Activated CD4-positive, alpha-beta T cell treated with anti-CD3 and anti-CD28 coated beads for 48 hours (primary cell): Measurements from ENCODE around the gene TNP2.
"Not testable (repeated sequence)": the region's sequence is repeated elsewhere in the genome, so short reads cannot be mapped to it uniquely, and the experiment has no call there.

ENCODE experiments used
- DNase-seq: peaks from one replicate; pipeline ENCODE4 v3.0.0-alpha.2; 2020

The TNP2 gene

DNA sequence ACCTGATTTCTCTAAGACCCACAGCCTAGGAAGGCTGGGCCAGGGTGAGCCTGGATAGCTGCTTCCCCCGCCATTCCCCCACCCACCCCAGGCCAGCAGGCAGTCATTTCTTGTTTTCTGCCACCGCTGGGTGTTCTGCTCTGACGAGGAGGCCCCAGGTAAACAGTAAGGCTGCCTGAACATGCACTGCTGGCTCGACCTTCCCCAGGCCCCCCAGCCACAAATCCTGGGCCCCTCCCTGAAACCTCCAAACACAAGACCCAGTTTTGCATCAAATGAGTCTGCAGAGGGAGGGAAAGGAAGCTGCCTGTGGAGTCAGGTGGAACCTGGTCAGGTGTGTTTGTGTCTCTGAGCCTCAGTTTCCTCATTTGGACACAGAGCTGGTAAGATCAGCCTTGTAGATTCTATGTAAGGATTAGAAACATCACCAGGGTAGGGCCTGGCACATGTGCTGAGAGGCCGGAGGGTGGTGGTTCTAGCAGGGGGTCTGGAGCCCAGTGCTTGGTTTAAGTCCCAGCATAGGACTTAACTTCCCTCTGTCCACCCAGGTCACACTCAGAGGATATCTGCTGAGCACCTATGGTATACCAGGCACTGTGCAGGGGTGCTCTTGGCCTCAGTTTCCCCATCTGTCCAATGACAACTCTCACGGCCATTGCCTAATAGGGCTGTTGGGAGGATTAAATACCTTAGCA, 30.9 kb upstream of the TNP2 start:
- no peak for DNase-seq

DNA sequence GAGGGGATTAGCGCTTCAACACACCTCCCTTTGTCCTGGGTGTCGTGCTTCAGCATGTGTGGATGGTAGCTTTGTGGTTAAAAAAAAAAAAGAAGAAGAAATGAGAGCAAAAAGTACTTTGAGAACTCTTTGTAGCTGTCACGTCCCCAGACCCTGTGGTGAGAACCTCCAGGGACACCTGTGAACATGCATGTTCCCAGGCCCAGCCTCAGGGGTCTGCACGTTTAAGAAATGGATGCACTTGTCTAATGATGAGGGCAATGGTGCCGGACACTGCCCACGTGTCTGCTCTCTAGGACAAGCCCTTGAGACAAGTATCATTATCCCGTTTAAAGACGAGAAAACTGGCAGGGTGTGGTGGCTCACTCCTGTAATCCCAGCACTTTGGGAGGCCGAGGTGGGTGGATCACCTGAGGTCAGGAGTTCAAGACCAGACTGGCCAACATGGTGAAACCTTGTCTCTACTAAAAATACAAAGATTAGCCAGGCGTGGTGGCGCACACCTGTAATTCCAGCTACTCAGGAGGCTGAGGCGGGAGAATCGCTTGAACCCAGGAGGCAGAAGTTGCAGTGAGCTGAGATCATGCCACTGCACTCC, 29.9 kb upstream of the TNP2 start:
- not testable (repeated sequence) for DNase-seq

DNA sequence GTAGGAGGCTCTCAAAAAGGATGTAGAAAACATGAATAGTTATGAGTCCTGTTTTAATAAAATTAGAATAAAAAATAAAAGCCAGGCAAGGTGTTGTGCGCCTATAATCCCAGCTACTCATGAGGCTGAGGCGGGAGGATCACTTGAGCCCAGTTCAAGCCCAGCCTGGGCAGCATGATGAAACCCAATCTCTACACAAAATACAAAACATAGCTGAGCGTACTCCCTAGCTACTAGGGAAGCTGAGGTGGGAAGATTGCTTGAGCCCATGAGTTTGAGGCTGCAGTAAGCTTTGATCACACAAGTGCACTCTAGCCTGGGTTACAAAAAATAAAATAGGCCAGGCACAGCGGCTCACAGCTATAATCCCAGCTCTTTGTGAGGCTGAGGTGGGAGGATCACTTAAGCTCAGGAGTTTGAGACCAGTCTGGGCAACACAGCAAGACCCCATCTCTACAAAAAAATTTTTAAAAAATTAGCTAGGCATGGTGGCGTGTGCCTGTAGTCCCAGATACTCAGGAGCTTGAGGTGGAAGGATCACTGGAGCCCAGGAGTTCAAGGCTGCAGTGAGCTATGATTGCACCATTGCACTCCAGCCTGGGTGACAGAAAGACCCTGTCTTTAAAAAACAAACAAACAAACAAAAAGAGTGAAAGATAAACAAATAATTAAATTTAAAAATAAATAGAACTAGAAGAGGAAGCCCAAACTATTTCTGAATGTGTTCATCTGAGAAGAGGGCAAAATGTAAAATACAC, 29.2 kb upstream of the TNP2 start:
- DNase-seq, result no peak

DNA sequence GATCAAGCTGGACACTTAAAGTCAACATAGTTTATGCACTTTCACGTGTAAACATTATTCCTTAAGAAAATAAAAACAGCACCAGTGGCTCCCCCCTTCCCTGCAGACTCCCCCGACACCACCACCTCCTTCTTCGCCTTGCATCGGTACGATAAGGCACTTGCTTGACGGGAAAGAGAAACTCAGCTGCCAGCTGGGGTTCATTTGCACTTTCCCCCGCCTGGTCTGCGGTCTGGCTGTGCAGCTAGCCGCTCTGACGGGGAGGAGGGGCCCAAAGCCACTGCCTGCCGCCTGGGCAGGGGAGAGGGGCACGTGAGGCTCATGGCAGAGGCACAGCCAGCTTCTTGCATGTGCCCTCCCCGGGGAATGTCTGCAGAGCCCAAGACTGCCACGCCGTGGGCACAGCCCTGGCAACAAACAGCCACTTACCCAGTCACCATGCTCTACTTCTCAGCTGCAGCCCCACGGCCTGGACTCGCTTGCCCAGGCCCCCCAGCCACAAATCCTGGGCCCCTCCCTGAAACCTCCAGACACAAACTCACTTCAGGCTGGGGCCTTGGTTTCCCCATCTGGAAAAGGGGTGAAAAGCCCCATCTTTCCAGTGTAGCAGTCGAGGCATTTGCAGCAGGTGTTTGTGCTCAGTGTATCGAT, 28.5 kb upstream of the TNP2 start:
- peak; percentile 76 for DNase-seq

DNA sequence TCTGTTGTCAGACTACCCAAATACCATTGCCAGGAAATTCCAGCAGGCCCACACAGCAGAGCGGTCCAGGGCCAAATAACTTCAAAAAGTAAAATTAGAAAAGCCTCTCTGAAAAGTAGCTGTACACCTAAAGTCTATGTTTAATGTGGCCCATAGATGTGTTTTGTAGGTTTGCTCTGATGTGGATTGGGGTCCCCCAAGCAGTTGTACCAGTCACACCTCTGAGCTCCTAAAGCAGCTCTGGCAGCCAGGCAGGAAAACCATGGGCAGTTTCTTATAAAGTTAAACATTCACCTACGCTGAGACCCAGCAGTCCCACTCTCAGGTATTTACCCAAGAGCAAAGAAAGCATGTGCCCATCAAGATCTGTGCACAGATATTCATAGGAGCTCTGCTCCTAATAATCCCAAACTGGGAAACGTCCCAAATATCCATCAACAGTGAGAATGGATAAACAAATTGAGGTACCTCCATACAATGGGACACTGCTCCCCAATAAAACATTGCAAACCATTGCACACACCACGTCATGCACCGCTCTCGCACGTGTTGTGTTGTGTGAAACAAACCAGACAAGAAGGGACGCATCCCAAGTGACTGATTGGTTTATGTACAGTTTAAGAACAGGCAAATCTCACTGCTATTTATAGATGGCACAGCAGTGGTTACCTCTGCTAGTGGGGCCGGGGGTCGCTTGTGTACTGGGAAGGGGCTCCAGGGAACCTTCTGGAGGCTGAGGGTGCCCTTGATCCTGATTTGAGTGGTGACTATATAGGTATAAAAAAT, 27.8 kb upstream of the TNP2 start:
- DNase-seq, result no peak

DNA sequence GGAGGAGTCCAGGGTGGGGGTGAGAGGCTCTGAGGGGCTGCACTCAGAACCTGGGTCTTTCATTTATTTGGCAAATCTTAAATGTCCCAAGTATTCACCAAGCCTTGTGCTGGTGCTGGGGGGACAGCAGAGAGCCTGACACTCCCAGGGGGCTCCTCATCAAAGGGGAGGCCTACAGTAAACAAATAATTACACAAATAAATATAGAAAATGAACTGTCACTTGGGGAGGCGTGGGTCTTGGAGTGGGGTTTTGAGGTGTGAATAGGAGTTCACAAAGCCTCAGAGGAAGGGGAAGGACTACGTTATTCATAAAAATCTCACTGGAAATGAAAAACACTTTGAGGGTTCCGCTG, 27.2 kb upstream of the TNP2 start:
- no peak for DNase-seq

DNA sequence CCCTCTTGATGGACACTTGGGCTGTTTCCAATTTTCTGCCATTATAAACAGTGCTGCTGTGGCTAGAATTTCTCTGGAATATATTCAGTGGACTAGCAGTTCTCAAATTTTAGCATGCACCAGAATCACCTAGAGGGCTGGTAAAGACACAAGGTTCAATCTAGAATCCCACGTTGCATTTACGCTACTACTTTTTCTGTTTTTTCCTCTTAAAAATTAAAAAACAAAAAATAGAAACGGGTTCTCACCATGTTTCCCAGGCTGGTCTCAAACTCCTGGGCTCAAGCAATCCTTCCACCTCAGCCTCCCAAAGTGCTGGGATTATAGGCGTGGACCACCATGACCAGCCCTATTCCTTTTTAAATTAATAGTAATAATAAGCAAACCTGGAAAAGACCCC, 26.5 kb upstream of the TNP2 start:
- no peak for DNase-seq

DNA sequence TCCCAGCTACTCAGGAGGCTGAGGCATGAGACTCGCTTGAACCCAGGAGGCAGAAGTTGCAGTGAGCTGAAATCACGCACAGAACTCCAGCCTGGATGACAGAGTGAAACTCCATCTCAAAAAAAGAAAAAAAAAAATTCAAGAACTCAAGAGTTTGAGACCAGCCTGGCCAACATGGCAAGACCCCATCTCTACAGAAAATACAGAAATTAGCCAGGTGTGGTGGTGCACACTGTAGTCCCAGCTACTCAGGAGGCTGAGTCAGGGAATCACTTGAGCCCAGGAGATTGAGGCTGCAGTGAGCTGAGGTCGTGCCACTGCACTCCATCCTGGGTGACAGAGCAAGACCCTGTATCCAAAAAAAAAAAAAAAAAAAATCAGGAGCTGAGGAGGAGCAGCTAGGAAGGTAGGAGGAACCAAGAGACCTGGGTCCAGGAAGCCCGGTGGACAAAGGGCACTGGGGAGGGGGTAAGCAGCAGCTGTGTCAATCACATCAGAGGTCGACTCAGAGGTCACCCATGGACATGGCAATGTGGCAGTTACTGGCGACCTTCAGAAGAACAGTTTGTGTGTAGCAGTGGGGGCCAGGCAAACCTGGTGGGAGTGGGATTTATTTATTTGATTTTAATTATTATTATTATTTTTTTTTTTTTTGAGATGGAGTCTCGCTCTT, 23.1 kb upstream of the TNP2 start:
- no peak for DNase-seq

DNA sequence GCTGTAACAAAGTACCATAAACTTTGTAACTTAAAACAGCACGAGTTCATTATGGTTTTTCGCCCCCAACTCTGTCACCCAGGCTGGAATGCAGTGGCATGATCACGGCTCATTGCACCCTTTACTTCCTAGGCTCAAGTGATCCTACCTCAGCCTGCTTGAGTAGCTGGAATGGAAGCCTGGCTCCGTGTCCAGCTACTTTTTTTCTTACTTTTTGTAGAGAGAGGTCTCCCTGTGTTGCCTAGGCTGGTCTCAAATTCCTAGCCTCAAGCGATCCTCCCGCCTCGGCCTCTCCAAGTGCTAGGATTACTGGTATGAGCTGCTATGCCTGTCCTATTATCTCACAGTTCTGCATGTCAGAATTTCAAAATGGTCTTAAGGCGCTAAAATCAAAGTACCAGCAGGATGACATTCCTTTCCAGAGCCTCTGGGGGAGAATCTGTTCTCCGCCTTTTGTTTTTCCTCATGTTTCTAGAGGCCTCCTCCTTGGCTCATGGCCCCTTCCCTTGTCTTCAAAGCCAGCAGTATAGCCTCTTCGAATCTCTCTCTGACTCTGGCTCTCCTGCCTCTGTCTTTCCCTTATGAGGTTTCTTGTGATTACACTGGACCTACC, 22.1 kb upstream of the TNP2 start:
- no peak for DNase-seq

DNA sequence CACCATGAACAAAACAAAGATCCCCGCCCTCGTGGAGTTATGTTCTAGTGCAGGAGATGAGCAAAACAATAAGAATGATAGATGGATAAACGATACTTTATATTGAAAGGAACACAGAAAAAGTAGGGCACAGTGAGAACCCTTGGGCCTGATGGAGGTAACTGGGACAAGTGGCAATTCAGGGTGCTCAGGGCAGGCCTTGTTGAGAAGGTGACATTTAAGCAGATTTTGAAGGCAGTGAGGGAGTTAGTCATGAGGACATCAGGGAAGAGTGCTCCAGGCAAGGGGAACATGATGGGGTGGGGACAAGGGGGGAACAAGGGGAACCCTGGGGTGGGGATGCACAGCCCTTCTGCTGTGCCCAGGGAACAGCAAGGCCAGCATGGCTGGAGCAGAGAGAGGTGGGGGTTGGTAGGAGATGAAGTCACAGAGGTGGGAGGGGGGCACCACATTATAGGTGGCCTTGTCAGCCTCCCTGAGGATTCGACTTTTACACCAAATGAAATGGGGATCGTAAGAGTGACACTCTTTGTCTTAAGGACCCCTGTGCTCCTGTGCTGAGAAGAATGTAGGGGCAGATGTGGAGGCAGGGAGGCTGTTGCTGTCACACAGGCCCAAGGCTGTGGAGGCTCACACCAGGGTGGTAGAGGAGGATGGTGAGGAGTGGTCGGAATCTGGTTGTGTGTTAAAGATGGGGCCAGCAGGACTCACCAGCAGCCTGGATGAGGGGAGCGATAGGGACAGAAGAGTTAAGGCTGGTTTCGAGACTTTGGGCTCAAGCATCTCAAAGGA, 21.2 kb upstream of the TNP2 start:
- DNase-seq, result no peak

DNA sequence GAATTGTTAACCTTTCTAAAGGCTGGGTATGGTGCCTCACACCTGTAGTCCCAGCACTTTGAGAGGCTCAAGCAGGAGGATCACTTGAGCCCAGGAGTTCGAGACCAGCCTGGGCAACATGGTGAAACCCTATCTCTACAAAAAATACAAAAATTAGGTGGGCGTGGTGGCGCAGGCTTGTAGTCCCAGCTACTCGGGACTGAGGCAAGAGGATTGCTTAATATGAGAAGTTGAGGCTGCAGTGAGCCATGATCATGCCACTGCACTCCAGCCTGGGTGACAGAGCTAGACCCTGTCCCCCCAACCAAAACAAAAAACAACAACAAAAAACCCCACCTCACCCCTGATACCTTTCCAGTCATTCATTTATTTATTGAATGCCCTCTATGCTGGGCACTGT, 20.6 kb upstream of the TNP2 start:
- DNase-seq, result not testable (repeated sequence)

DNA sequence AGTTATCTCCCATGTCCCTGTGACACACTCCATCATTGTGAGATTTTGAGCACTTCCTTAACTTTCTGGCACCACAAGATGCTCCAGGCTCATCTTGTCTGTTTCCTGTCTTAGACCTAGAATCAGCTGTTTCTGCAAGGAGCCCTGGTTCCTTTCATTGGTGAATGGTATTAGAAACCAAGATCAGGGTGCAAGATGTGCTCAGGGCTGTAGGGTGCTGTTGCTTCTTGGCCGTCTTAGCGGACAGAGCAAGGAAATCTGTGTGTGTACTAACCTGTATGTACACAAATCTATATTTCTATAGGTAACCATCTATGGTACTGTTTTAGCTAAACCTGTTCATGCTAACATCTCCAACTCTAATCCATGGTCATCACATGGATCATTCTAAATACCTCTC, 20.1 kb upstream of the TNP2 start:
- DNase-seq, result no peak

DNA sequence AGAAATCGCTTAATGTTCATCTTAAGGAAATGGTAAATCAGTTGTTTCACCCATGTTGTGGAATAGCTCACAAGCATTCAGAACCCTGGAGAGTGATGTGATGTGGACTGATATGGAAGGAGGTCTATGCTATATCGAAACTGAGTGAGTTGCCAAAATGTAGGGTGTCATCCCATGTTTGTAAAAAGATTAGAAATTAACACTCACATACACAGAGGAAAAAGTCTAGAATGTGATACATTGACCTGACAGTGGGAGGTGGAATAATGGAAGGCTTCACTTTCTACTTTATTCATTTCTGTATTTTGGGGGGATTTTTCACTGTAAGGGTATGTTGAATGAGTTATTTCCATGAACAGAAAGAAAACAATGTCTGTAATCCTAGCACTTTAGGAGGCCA, 16.7 kb upstream of the TNP2 start:
- DNase-seq, result no peak

DNA sequence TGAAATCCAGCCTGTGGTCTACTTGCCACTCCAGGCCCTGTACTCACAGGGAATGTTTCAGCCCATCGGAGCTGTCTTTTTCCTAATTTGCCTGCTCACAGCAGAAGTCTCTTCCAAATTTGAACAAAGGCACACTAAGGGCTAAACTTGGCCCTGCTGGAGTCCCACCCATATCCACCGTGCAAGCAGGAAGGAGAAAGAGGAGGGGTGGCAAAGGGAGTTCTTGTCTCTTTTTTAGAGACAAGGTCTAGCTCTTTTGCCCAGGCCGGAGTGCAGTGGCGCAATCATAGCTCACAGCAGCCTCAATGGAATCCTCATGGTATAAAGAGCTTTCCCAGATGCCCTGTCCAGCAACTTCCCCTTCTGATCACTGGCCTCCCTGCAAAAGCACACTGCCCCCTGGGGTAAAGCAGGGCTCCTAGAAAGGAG, 14.7 kb upstream of the TNP2 start:
- no peak for DNase-seq

DNA sequence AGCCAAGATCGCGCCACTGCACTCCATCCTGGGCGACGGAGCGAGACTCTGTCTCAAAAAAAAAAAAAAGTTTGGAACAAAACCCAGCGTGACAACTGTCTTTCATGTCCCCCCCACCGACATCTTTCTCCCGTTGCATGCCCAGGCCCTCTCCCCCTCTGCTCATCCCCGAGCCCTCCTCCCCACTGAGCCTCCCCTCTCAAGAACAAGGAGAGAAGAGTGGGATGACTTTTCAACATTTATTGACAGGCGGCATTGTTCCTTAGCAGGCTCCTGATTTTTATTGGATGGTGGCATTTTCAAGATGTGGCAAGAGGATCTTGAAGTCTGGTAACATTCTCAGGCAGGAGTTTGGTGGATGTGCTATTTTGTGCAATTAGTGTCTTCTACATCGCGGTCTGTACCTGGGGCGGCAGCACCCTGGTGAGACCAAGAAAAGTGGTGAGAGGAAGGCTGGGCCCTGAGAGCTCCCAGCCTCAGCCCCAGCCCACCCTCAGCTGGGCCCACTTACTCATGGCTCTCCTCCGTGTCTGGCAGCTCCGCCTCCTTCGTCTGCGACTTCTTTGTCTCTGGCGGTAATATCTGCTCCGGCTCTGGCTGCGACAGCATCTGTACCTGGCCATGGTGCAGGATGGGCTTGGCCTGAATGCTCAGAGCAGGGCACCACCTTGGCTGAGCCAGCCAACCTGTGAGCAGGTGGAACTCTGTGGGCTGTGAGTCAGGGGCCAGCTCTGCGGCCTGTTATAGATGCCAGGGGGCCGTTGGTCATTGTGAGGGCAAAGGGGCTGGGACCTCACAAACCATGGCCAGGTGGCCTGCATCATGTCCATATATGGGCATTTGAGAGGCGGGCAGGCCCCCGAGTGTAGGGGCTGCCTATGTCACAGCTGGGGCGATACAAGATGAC, 11.7 kb upstream of the TNP2 start, which contains the start of gene PRM1:
PRM1 (minus strand) TSS at position 715 of the 907 bp plus-strand sequence; CDS start at position 623, 92 bp downstream.
- DNase-seq, result no peak

DNA sequence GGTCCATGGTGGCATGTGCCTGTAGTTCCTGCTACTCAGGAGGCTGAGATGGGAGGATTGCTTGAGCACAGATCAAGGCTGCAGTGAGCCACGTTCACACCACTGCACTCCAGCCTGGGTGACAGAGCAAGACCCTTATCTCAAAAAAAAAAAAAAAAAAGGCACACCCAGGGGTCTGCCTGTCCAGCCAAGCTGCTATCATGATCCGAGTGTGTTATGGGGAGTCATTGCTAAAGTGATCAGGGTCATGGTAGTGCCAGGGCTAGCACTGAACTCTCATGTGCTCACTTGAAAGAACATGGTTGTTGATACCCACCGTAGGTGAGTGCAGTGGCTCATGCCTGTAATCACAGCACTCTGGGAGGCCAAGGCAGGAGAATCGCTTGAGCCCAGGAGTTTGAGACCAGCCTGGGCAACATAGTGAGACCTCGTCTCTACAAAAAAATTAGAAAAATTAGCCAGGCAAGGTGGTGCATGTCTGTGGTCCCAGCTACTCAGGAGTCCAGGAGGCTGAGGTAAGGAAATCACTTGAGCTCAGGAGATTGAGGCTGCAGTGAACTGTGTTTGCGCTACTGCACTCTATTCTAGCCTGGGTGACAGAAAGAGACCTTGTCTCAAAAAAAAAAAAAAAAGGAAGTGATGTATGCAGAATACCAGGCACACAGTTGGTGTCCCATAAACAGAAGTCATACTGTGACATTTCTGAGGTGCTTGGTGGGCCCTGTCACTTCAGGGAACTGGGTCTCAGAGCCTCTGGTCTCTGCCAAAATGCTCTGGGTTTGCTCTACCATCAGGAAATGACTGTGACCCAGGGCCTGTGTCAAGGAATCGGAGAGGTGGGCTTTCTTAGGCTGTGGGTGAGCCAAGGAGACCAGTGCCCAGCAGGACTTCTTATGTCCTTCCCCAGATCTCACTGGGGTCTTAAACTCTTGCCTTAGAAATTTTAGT, 9.8 kb upstream of the TNP2 start:
- DNase-seq, result no peak

DNA sequence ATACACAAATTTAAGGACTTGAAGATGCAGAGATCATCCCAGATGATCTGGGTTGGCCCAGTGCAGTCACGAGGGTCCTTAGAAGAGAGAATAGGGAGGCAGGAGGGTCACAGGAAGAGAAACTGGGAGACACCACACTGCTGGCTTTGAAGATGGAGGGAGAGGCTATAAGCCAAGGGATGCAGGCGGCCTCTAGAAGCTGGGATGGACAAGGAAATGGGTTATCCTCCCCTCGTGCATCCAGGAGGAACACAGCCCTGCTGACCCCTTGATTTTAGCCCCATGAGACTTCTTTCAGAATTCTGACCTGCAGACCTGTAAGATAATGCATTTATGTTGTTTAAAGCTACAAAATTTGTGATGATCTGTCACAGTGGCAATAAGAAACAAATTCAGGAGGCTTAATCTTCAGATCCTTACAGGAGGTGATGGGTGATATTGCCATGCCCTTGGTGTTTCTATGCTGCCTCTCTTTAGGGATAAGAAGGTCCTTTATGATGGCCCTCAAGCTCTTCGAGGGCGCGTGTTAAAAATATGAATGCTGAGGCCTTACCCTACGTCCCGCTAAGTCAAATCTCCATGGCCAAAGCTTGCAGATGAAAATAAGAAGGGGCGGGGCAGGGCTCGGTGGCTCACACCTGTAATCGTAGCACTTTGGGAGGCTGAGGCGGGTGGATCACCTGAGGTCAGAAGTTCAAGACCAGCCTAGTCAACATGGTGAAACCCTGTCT, 8.6 kb upstream of the TNP2 start:
- DNase-seq, result no peak
